Erythroblast (primary cell): ENCODE results near the gene ZNF236.

Experiments
- GATA1 ChIP-seq: IDR thresholded peaks from 2 replicates; pipeline ENCODE4 v1.6.1; 2011; ENCODE audit warnings: low read depth, mild to moderate bottlenecking, control low read depth, low read length, moderate library complexity
- POLR2A ChIP-seq: IDR thresholded peaks from 2 replicates; pipeline ENCODE4 v1.6.1; 2011; ENCODE audit warnings: mild to moderate bottlenecking, low read length

GRCh38 chr18:76985951-76986236 lies 163.5 kb downstream of the ZNF236 start:
- TF ChIP-seq POLR2A: no peak
- no peak for TF ChIP-seq GATA1
